Measurements from ENCODE around the gene SEC14L2.

- TF ChIP-seq POLR2A (IDR thresholded peaks at IDR 0.05) (no peak), CTCF (IDR thresholded peaks at IDR 0.05) (peak; percentile 43 to 65 (median 53))
Measured at GRCh38 chr22:30426388-30427353, 29.9 kb downstream of the SEC14L2 start.

Data from tibial nerve (tissue), 3 donors.